ENCODE results near the gene HNRNPK.

The HNRNPK gene

GRCh38 chr9:83992901-83993300, 12.9 kb upstream of the HNRNPK start:
- Histone ChIP-seq H3K27me3 (ENCODE audit: insufficient read depth, low read length, poor library complexity) (no peaks in the 10 kb centered on the region), H3K9ac (ENCODE audit: low read depth, low read length) (no peak overlapping the region), H3K9me3 (ENCODE audit: insufficient read depth, low read length, severe bottlenecking) (no peaks in the 10 kb centered on the region), H2AFZ (ENCODE audit: low read depth, low read length) (no peak overlapping the region), H3K36me3 (ENCODE audit: insufficient read depth, low read length) (peaks cover 26% of the 10 kb centered on the region), H3K79me2 (ENCODE audit: insufficient read depth, low read length) (peaks cover 92% of the 10 kb centered on the region), H3K4me3 (ENCODE audit: low read depth in 1 of 2, low read length in 2 of 2) (no peak overlapping the region), H3K4me1 (ENCODE audit: insufficient read depth, low read length) (no peaks in the 10 kb centered on the region), H3K4me2 (ENCODE audit: insufficient read depth, low read length) (no peak overlapping the region), H4K20me1 (ENCODE audit: insufficient read depth, low read length) (peaks cover 16% of the 10 kb centered on the region; the same call in 1 of the 2 replicates), H3K27ac (ENCODE audit: low read length) (no peak overlapping the region)
- no peak for DNase-seq
- ATAC-seq (ENCODE audit: insufficient read depth, low read depth), result no peak
- TF ChIP-seq CTCF (IDR thresholded peaks at IDR 0.05; ENCODE audit: borderline replicate concordance, extremely low read depth, low read length, poor library complexity, severe bottlenecking), result no peak
- TF ChIP-seq EZH2 (IDR thresholded peaks at IDR 0.05; ENCODE audit: borderline replicate concordance, low read depth, low read length, severe bottlenecking), result no peak

- Histone ChIP-seq H3K4me1 (ENCODE audit: insufficient read depth, low read length) (no peaks in the 10 kb centered on the region), H2AFZ (ENCODE audit: low read depth, low read length) (no peak overlapping the region), H3K79me2 (ENCODE audit: insufficient read depth, low read length) (peaks cover 92% of the 10 kb centered on the region), H4K20me1 (ENCODE audit: insufficient read depth, low read length) (peaks cover 16% of the 10 kb centered on the region; the same call in 1 of the 2 replicates), H3K27me3 (ENCODE audit: insufficient read depth, low read length, poor library complexity) (no peaks in the 10 kb centered on the region), H3K36me3 (ENCODE audit: insufficient read depth, low read length) (peaks cover 29% of the 10 kb centered on the region), H3K9ac (ENCODE audit: low read depth, low read length) (no peak overlapping the region), H3K9me3 (ENCODE audit: insufficient read depth, low read length, severe bottlenecking) (no peaks in the 10 kb centered on the region), H3K27ac (ENCODE audit: low read length) (no peak overlapping the region), H3K4me3 (ENCODE audit: low read depth in 1 of 2, low read length in 2 of 2) (no peak overlapping the region), H3K4me2 (ENCODE audit: insufficient read depth, low read length) (no peak overlapping the region)
- ATAC-seq (ENCODE audit: insufficient read depth, low read depth) (no peak), DNase-seq (no peak)
- TF ChIP-seq CTCF (IDR thresholded peaks at IDR 0.05; ENCODE audit: borderline replicate concordance, extremely low read depth, low read length, poor library complexity, severe bottlenecking) (no peak), EZH2 (IDR thresholded peaks at IDR 0.05; ENCODE audit: borderline replicate concordance, low read depth, low read length, severe bottlenecking) (no peak)
These were observed 12.4 kb upstream of the HNRNPK start for GRCh38 chr9:83992407-83992806.

- H3K4me1 ChIP-seq (ENCODE audit: insufficient read depth, low read length), result no peaks in the 10 kb centered on the region
- H3K27ac ChIP-seq (ENCODE audit: low read length), result no peak overlapping the region
- no peak overlapping the region for H3K4me2 ChIP-seq (ENCODE audit: insufficient read depth, low read length)
- peaks cover 22% of the 10 kb centered on the region; the same call in 1 of the 2 replicates for H4K20me1 ChIP-seq (ENCODE audit: insufficient read depth, low read length)
- no peak for TF ChIP-seq CTCF (IDR thresholded peaks at IDR 0.05; ENCODE audit: borderline replicate concordance, extremely low read depth, low read length, poor library complexity, severe bottlenecking)
- TF ChIP-seq EZH2 (IDR thresholded peaks at IDR 0.05; ENCODE audit: borderline replicate concordance, low read depth, low read length, severe bottlenecking), result no peak
- ATAC-seq (ENCODE audit: insufficient read depth, low read depth), result no peak
- H3K79me2 ChIP-seq (ENCODE audit: insufficient read depth, low read length), result peaks cover 95% of the 10 kb centered on the region
- H2AFZ ChIP-seq (ENCODE audit: low read depth, low read length), result no peak overlapping the region
- no peak overlapping the region for H3K9ac ChIP-seq (ENCODE audit: low read depth, low read length)
- H3K9me3 ChIP-seq (ENCODE audit: insufficient read depth, low read length, severe bottlenecking), result no peaks in the 10 kb centered on the region
- H3K4me3 ChIP-seq (ENCODE audit: low read depth in 1 of 2, low read length in 2 of 2), result no peak overlapping the region
- no peak for DNase-seq
- no peaks in the 10 kb centered on the region for H3K27me3 ChIP-seq (ENCODE audit: insufficient read depth, low read length, poor library complexity)
- H3K36me3 ChIP-seq (ENCODE audit: insufficient read depth, low read length), result peaks cover 29% of the 10 kb centered on the region
These were observed 11.3 kb upstream of the HNRNPK start for GRCh38 chr9:83991355-83991754.

GRCh38 chr9:83988411-83988810, 8.4 kb upstream of the HNRNPK start:
- H3K9me3 ChIP-seq (ENCODE audit: insufficient read depth, low read length, severe bottlenecking), result no peaks in the 10 kb centered on the region
- ATAC-seq (ENCODE audit: insufficient read depth, low read depth), result no peak
- peaks cover 96% of the 10 kb centered on the region for H3K79me2 ChIP-seq (ENCODE audit: insufficient read depth, low read length)

More at GRCh38 chr9:83988411-83988810, 8.4 kb upstream of the HNRNPK start:
- Histone ChIP-seq H3K36me3 (ENCODE audit: insufficient read depth, low read length) (peaks cover 29% of the 10 kb centered on the region), H3K27ac (ENCODE audit: low read length) (no peak overlapping the region), H3K4me1 (ENCODE audit: insufficient read depth, low read length) (peaks cover 14% of the 10 kb centered on the region), H3K27me3 (ENCODE audit: insufficient read depth, low read length, poor library complexity) (no peaks in the 10 kb centered on the region), H3K4me3 (ENCODE audit: low read depth in 1 of 2, low read length in 2 of 2) (no peak overlapping the region), H3K9ac (ENCODE audit: low read depth, low read length) (no peak overlapping the region), H2AFZ (ENCODE audit: low read depth, low read length) (no peak overlapping the region), H4K20me1 (ENCODE audit: insufficient read depth, low read length) (peaks cover 24% of the 10 kb centered on the region; the same call in 1 of the 2 replicates), H3K4me2 (ENCODE audit: insufficient read depth, low read length) (no peak overlapping the region)
- DNase-seq, result no peak
- TF ChIP-seq CTCF (IDR thresholded peaks at IDR 0.05; ENCODE audit: borderline replicate concordance, extremely low read depth, low read length, poor library complexity, severe bottlenecking) (no peak), EZH2 (IDR thresholded peaks at IDR 0.05; ENCODE audit: borderline replicate concordance, low read depth, low read length, severe bottlenecking) (no peak)

Measured in DND-41 (cell line).